ENCODE results near the gene TMEM239. TPM values are rescaled to one million over a fixed set of nuclear protein-coding genes. Genes with fewer than 3 reads are reported as not detected.

Gene TMEM239
- polyA plus RNA-seq, 1 of the 3 experiments (the other 2 are of a cell fraction), result 0.02 TPM

GRCh38 chr20:2804041-2804828, 11.9 kb upstream of the TMEM239 start:
- no peak for TF ChIP-seq IRF3 (IDR thresholded peaks at IDR 0.05; ENCODE audit: low read depth, low read length)
- TF ChIP-seq MAX (IDR thresholded peaks at IDR 0.05; ENCODE audit: low read depth), result no peak
- TF ChIP-seq NFIC (IDR thresholded peaks at IDR 0.05; ENCODE audit: borderline replicate concordance), result no peak
- TF ChIP-seq JUND (IDR thresholded peaks at IDR 0.05), result no peak
- no peak for TF ChIP-seq RXRA (IDR thresholded peaks at IDR 0.05; ENCODE audit: borderline replicate concordance, low read depth)
- no peak for TF ChIP-seq SMC3 (IDR thresholded peaks at IDR 0.05; ENCODE audit: low read depth, low read length)
- no peak for TF ChIP-seq REST (IDR thresholded peaks at IDR 0.05; ENCODE audit: low read depth, low read length)
- TF ChIP-seq GATA2 (CRISPR knock-in tag; IDR thresholded peaks at IDR 0.05), result no peak
- TF ChIP-seq MXI1 (IDR thresholded peaks at IDR 0.05; ENCODE audit: low read depth, low read length), result no peak
- no peak for TF ChIP-seq RAD21 (IDR thresholded peaks at IDR 0.05; ENCODE audit: low read length)
- TF ChIP-seq TCF12 (IDR thresholded peaks at IDR 0.05), result no peak
- TF ChIP-seq CHD2 (IDR thresholded peaks at IDR 0.05; ENCODE audit: low read length, partially characterized antibody), result no peak
- no peak for TF ChIP-seq SIN3A (IDR thresholded peaks at IDR 0.05; ENCODE audit: borderline replicate concordance, low read depth, low read length)
- no peak for TF ChIP-seq USF2 (IDR thresholded peaks at IDR 0.05; ENCODE audit: borderline replicate concordance, low read depth, low read length)
- TF ChIP-seq RFX5 (IDR thresholded peaks at IDR 0.05; ENCODE audit: low read length), result no peak
- TF ChIP-seq FOXM1 (IDR thresholded peaks at IDR 0.05; ENCODE audit: low read depth), result no peak
- TF ChIP-seq ELF1 (IDR thresholded peaks at IDR 0.05), result no peak
- TF ChIP-seq EZH2phosphoT487 (IDR thresholded peaks at IDR 0.05; ENCODE audit: borderline replicate concordance, low read depth), result no peak
- Histone ChIP-seq H3F3A (replicated peaks; ENCODE audit: insufficient read depth) (no peaks in the 10 kb centered on the region), H3K79me2 (ENCODE audit: insufficient read depth) (no peaks in the 10 kb centered on the region), H3K36me3 (replicated peaks in 1 of 2; ENCODE audit: control insufficient read depth in 1 of 2, insufficient read depth in 2 of 2, low read length in 1 of 2) (no peaks in the 10 kb centered on the region), H2AFZ (ENCODE audit: low read depth) (no peak overlapping the region), H3K4me2 (no peak overlapping the region), H4K20me1 (ENCODE audit: insufficient read depth) (no peaks in the 10 kb centered on the region), H3K27me3 (ENCODE audit: insufficient read depth) (no peaks in the 10 kb centered on the region), H3K9ac (no peak overlapping the region), H3K9me3 (no peaks in the 10 kb centered on the region), H3K4me1 (ENCODE audit: control insufficient read depth in 1 of 2, insufficient read depth in 2 of 2, low read depth in 1 of 2, low read length in 1 of 2) (peaks cover 0 to 7% of the 10 kb centered on the region in 2 experiments; a peak in 1 of 4 replicates), H3K27ac (ENCODE audit: low read depth in 2 of 2, low read length in 1 of 2) (no peak overlapping the region), H3K9me2 (no peaks in the 10 kb centered on the region), H3K4me3 (ENCODE audit: low read depth in 2 of 2, low read length in 1 of 2) (no peak overlapping the region)
- POLR2A ChIA-PET, result no interaction called here
- WGBS (ENCODE audit: low lambda C conversion rate), result 70% methylated on average over 16 of the region's 16 CpGs
- CTCF ChIA-PET, result interaction anchor here (0.5 kb wide), 1 partner anchor 1989 kb away, joined by 3 read pairs; no protein-coding TSS in a partner anchor
- DNase-seq, result no peak
